ENCODE results near the gene SPRYD3.
"Not testable (repeated sequence)": the region's sequence is repeated elsewhere in the genome, so short reads cannot be mapped to it uniquely, and the experiment has no call there.

The SPRYD3 gene

DNA sequence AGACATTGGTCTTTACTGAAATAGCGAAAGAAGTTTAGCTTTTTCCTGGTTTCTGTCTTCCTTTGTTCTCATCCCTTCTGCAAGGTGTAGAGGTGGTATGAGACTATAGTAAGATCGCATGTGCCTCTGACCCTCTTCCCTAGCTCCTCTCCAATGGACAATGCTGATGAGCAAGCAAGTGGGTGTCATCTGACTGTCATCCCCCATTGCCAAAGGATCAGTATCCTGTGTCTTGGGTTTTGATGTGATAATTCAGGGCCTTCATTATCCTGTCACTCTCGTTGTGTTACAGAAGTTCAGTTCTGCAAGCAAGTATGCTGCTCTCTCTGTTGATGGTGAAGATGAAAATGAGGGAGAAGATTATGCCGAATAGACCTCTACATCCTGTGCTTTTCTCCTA, 39.3 kb downstream of the SPRYD3 start:
- H3K4me3 ChIP-seq (ENCODE audit: low read depth, low read length): no peak overlapping the region
- no peak for DNase-seq (ENCODE audit: low read depth)
- TF ChIP-seq, protein P1, sequence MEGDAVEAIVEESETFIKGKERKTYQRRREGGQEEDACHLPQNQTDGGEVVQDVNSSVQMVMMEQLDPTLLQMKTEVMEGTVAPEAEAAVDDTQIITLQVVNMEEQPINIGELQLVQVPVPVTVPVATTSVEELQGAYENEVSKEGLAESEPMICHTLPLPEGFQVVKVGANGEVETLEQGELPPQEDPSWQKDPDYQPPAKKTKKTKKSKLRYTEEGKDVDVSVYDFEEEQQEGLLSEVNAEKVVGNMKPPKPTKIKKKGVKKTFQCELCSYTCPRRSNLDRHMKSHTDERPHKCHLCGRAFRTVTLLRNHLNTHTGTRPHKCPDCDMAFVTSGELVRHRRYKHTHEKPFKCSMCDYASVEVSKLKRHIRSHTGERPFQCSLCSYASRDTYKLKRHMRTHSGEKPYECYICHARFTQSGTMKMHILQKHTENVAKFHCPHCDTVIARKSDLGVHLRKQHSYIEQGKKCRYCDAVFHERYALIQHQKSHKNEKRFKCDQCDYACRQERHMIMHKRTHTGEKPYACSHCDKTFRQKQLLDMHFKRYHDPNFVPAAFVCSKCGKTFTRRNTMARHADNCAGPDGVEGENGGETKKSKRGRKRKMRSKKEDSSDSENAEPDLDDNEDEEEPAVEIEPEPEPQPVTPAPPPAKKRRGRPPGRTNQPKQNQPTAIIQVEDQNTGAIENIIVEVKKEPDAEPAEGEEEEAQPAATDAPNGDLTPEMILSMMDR (IDR thresholded peaks at IDR 0.05; ENCODE audit: control insufficient read depth, extremely low read depth, insufficient read depth): no peak

DNA sequence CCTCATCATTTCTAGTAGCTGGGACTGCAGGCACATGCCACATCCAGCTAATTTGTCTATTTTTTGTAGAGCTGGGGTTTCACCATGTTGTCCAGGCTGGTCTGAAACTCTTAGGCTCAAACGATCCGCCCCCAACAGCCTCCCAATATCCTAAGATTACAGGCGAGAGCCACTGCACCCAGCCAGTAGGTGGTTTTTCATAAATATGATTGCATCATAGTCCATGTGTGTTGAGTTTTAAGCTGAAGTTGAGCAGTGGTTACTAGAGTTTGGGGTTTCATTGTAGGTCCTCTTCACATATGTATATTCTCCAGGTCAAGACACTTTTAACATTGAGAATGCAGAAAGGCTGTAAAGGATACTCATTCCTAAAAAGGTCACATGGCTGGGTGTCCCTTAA, 42.4 kb downstream of the SPRYD3 start:
- DNase-seq (ENCODE audit: low read depth): no peak
- TF ChIP-seq, protein P1 (IDR thresholded peaks at IDR 0.05; ENCODE audit: control insufficient read depth, extremely low read depth, insufficient read depth): no peak
- no peak overlapping the region for H3K4me3 ChIP-seq (ENCODE audit: low read depth, low read length)

DNA sequence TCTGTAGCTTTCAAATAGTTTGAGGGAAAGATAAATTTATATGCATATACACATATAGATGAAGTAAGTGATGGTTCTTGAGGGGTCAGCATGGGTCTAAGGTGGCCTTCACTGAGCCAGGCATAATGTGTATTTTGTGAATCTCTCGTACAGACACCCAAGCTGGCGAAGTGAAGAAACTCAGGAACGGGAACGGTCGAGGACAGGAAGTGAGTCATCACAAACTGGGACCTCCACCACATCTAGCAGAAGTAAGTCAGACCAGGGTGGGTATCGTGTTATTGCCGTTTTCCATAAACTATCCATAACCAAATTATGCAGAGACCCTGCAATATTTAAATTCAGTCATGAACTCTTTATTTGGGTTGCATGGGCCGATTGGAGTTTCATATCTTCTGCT, 44.7 kb downstream of the SPRYD3 start:
- TF ChIP-seq, protein P1 (IDR thresholded peaks at IDR 0.05; ENCODE audit: control insufficient read depth, extremely low read depth, insufficient read depth): no peak
- DNase-seq (ENCODE audit: low read depth): no peak
- H3K4me3 ChIP-seq (ENCODE audit: low read depth, low read length): no peak overlapping the region

DNA sequence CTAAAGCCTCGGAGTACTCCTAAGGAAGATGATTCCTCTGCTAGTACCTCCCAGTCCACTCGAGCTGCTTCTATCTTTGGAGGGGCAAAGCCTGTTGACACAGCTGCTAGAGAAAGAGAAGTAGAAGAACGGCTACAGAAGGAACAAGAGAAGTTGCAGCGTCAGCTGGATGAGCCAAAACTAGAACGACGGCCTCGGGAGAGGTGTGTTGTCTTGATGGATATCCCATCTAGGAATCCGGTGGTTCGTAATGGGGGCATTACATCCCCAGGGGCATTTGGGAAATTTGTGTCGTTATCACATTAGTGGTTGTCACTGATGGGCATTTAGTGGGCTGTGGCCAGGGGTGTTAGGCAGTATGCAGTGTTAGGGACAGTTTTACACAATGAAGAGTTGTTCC, 45.4 kb downstream of the SPRYD3 start:
- not testable (repeated sequence) for DNase-seq (ENCODE audit: low read depth)

DNA sequence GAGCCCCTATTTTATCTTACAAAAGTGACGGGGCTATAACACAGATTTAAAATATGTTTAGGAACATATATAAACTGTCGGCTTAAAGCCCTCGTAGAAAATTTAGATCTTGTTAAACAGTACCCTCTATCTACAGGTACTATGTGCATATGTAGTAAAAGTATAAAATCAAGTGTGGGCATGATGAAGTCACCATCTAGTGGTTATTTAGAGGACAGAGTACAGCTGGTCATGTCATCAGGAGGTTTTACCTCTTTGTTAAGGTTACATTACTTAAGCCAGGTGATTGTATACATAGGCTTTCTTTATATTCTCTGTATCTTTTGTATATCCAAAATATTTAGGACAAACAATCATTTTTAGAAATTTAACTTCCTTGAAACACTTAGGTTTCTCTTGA, 47.6 kb downstream of the SPRYD3 start:
- TF ChIP-seq, protein P1 (IDR thresholded peaks at IDR 0.05; ENCODE audit: control insufficient read depth, extremely low read depth, insufficient read depth): no peak; the same call in 1 of the 2 replicates
- DNase-seq (ENCODE audit: low read depth): no peak
- H3K4me3 ChIP-seq (ENCODE audit: low read depth, low read length): no peak overlapping the region

More for the DNA sequence above, 45.4 kb downstream of the SPRYD3 start:
- H3K4me3 ChIP-seq (ENCODE audit: low read depth, low read length): not testable (repeated sequence)

DNA sequence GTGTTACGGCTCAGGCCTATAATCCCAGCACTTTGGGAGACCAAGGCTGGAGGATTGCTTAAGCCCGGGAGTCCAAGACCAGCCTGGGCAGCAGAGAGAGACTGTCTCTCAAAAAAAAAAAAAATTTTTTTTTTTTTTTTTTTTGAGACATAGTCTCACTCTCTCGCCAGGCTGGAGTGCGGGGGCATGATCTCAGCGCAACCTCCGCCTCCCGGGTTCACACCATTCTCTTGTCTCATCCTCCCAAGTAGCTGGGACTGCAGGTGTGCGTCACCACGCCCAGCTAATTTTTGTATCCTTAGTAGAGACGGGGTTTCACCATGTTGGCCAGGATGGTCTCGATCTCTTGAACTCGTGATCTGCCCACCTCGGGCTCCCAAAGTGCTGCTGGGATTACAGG, 52.2 kb downstream of the SPRYD3 start:
- DNase-seq (ENCODE audit: low read depth); H3K4me3 ChIP-seq (ENCODE audit: low read depth, low read length): not testable (repeated sequence)

DNA sequence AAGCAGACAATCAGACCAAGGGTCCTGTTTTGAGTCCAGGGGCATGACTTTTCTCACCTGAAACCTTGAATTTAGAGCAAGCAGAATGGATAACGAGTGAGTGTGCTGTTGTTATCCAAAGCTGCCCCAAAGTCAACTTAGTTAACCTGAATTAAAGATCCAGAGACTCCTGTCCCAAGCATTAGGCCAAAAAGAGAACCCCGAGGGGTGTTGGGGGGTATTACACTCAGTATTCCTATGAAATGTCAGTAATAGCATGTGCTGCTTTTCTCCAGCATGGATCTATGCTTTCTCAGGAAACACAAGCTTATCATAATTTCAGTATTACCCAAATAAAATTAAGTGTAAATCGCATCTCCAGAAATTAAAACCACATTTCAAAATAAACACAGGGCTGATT, 53.9 kb downstream of the SPRYD3 start:
- TF ChIP-seq, protein P1 (IDR thresholded peaks at IDR 0.05; ENCODE audit: control insufficient read depth, extremely low read depth, insufficient read depth): no peak
- no peak for DNase-seq (ENCODE audit: low read depth)
- H3K4me3 ChIP-seq (ENCODE audit: low read depth, low read length): no peak overlapping the region

DNA sequence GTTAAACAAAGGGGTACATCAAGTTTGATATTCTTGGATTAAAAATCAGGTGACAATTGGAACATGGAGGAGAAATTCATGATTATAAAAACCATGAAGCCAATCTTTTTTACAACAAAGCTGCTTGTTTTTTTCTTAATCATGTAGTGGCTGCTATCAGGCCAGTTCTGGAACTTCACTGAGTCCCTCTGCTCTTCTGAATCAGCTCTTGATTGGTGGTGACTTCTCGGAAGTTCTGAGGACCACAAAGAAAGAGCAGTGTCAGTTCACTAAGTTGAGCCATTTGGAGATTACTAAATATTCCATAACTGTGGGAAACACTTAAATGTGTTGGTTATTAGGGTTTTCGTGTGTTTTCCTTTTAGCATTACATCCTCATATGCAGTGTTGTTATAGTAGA, 64.5 kb downstream of the SPRYD3 start:
- no peak for DNase-seq (ENCODE audit: low read depth)
- TF ChIP-seq, protein P1 (IDR thresholded peaks at IDR 0.05; ENCODE audit: control insufficient read depth, extremely low read depth, insufficient read depth): no peak
- no peak overlapping the region for H3K4me3 ChIP-seq (ENCODE audit: low read depth, low read length)
